Uterus (tissue), 4 donors: Measurements from ENCODE around the gene HLCS. TPM values are rescaled to one million over a fixed set of nuclear protein-coding genes. Genes with fewer than 3 reads are reported as not detected.

Experiments
- DNase-seq, 2 donors: peaks; one replicate each; pipeline ENCODE4 v3.0.0-alpha.2; 2019 to 2020
- H3K27ac ChIP-seq, 2 donors: fragments of 200-600 bp; sonication (generic); 1 replicate in 1 of 2; 2 replicates in 1 of 2; pipeline ENCODE4 v1.5.1; 2016 to 2018
- H3K27me3 ChIP-seq, 2 donors: fragments of 200-600 bp; sonication (generic); one replicate each; pipeline ENCODE4 v1.5.1; 2018 to 2019; ENCODE audit warnings: control low read depth in 1 of 2
- H3K36me3 ChIP-seq, 2 donors: fragments of 200-600 bp; sonication (generic); one replicate each; pipeline ENCODE4 v1.5.1; 2019; ENCODE audit warnings: control low read depth in 1 of 2
- H3K4me1 ChIP-seq, 2 donors: fragments of 200-600 bp; sonication (generic); one replicate each; pipeline ENCODE4 v1.5.1; 2018 to 2019; ENCODE audit warnings: control low read depth in 1 of 2
- H3K4me3 ChIP-seq, 2 donors: fragments of 200-600 bp; sonication (generic); 1 replicate in 1 of 2; 2 replicates in 1 of 2; pipeline ENCODE4 v1.5.1; 2018 to 2019; ENCODE audit warnings: mild to moderate bottlenecking in 1 of 2
- H3K9me3 ChIP-seq, 2 donors: fragments of 200-600 bp; sonication (generic); one replicate each; pipeline ENCODE4 v1.5.1; 2019; ENCODE audit warnings: control low read depth in 1 of 2
- POLR2A ChIP-seq, 2 donors: fragments of 450-650 bp; IDR thresholded peaks; one replicate each; pipeline ENCODE4 v1.6.1; 2016; ENCODE audit warnings: antibody characterized with exemption in 2 of 2, mild to moderate bottlenecking in 1 of 2, moderate library complexity in 1 of 2
- intact Hi-C: fragments of 100-400 bp; cut with DNase I; formaldehyde crosslinking; loops from one replicate; pipeline ENCODE4 v1.15.1; 2023; ENCODE audit warnings: low total_unique reads
- total RNA-seq, 4 donors: library from RNA; depleted of rRNA in 3 of 4; stranded (reverse); fragments of >200 nt in 3 of 4; gene quantifications; one replicate each; pipeline versions ENCODE4 v1.1.0 to v1.2.4, GENCODE V29; 2014 to 2023
- TF ChIP-seq, protein P1 (sequence below), 4 experiments: fragments of 200-600 bp in 2 of 4; fragments of 450-650 bp in 2 of 4; sonication (generic) in 2 of 4; IDR thresholded peaks; one replicate each; pipeline ENCODE4 v1.5.1; 2016 to 2019; ENCODE audit warnings: antibody characterized with exemption in 4 of 4, mild to moderate bottlenecking in 2 of 4, moderate library complexity in 1 of 4
- donor health status: DM: yes; HTN: yes; CAD: no.

HLCS gene
- total RNA-seq, 4 donors from 2014 or later = 3.8 to 31.4 (median 15.4) TPM

DNA sequence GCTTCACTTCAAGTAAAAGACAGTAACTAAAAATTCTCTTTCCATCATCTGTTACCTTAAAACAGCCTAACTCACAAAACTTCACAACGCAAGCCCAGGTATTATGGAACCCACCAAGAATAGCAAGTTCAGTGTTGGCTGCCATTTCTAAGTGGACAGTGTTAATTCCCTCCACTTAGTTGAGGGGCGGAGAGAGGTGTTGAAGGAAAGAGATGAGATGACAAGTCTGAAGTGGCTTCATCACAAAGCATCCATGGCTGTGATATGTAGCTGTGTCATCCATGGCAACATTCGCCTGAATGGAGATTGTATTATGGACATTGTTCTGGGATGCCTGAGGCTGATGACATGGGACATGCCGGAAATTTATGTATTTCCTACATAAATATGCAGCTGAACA, 165.7 kb downstream of the HLCS start:
- intact Hi-C loops = no loop called here
- no peaks in the 10 kb centered on the region for H3K27me3 ChIP-seq

DNA sequence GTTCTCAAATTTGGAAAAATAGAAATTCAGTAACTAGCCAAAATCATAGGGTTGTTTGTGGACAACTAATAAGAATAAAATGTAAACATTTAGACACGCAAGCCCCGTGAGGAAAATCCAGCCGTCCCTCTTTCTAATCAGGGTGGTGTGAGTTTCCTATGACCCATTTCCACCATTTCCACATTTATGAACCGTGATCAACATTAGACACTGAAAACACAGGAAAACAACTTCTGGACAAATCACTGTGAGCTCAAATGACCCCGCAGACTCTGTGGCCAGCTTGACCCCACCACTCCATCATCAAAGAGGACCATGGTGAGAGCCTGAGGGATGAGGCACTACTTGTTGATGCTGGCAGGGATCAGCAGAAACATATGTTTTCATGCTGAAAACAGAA, 166.6 kb downstream of the HLCS start:
- Histone ChIP-seq H3K36me3 (no peaks in the 10 kb centered on the region), H3K4me1 (no peaks in the 10 kb centered on the region), H3K27ac (no peak overlapping the region), H3K4me3 (no peak overlapping the region), H3K9me3 (peaks cover 0 to 5% of the 10 kb centered on the region in 2 donors), H3K27me3 (no peaks in the 10 kb centered on the region)
- DNase-seq = no peak
- TF ChIP-seq, protein P1, sequence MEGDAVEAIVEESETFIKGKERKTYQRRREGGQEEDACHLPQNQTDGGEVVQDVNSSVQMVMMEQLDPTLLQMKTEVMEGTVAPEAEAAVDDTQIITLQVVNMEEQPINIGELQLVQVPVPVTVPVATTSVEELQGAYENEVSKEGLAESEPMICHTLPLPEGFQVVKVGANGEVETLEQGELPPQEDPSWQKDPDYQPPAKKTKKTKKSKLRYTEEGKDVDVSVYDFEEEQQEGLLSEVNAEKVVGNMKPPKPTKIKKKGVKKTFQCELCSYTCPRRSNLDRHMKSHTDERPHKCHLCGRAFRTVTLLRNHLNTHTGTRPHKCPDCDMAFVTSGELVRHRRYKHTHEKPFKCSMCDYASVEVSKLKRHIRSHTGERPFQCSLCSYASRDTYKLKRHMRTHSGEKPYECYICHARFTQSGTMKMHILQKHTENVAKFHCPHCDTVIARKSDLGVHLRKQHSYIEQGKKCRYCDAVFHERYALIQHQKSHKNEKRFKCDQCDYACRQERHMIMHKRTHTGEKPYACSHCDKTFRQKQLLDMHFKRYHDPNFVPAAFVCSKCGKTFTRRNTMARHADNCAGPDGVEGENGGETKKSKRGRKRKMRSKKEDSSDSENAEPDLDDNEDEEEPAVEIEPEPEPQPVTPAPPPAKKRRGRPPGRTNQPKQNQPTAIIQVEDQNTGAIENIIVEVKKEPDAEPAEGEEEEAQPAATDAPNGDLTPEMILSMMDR (IDR thresholded peaks at IDR 0.05) = no peak
- intact Hi-C loops = no loop called here

More for the DNA sequence above, 165.7 kb downstream of the HLCS start:
- DNase-seq = no peak
- TF ChIP-seq, protein P1 (IDR thresholded peaks at IDR 0.05) = no peak
- no peak for TF ChIP-seq POLR2A (IDR thresholded peaks at IDR 0.05)
- Histone ChIP-seq H3K27ac (no peak overlapping the region), H3K4me3 (no peak overlapping the region), H3K4me1 (no peaks in the 10 kb centered on the region), H3K9me3 (peaks cover 0 to 5% of the 10 kb centered on the region in 2 donors), H3K36me3 (no peaks in the 10 kb centered on the region)

DNA sequence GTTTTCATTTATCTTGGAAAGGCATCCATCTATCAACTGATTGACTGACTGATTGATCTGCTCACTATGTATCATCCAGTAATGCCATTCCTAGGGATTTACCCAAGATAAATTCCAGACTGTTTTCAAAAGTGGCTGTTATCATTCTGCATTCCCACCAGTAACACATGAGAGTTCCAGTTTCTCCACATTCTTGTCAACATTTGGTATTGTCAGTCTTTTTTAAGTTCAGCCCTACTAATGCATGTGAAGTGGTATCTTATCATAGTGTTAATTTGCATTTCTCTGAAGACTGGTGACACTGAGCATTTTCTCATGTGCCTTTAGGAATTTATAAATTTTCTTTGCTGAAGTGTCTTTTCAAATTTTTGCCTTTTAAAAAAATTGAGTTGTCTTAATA, 168.0 kb downstream of the HLCS start:
- H3K36me3 ChIP-seq = no peaks in the 10 kb centered on the region
- H3K4me3 ChIP-seq = no peak overlapping the region
- no peaks in the 10 kb centered on the region for H3K27me3 ChIP-seq
- TF ChIP-seq POLR2A (IDR thresholded peaks at IDR 0.05) = no peak
- TF ChIP-seq, protein P1 (IDR thresholded peaks at IDR 0.05) = no peak
- H3K4me1 ChIP-seq = no peaks in the 10 kb centered on the region
- intact Hi-C loops = no loop called here
- no peak for DNase-seq
- peaks cover 0 to 5% of the 10 kb centered on the region in 2 donors for H3K9me3 ChIP-seq
- no peak overlapping the region for H3K27ac ChIP-seq

GRCh38 chr21:36796070-36796469, 170.4 kb downstream of the HLCS start:
- Histone ChIP-seq H3K4me3 (no peak overlapping the region), H3K4me1 (no peaks in the 10 kb centered on the region), H3K9me3 (peaks cover 0 to 5% of the 10 kb centered on the region in 2 donors), H3K27ac (no peak overlapping the region), H3K36me3 (no peaks in the 10 kb centered on the region), H3K27me3 (no peaks in the 10 kb centered on the region)
- TF ChIP-seq POLR2A (IDR thresholded peaks at IDR 0.05) = no peak
- TF ChIP-seq, protein P1 (IDR thresholded peaks at IDR 0.05) = no peak
- intact Hi-C loops = no loop called here
- DNase-seq = no peak

GRCh38 chr21:36792505-36792967, 173.9 kb downstream of the HLCS start:
- Histone ChIP-seq H3K27me3 (no peaks in the 10 kb centered on the region), H3K36me3 (no peaks in the 10 kb centered on the region), H3K4me1 (no peaks in the 10 kb centered on the region), H3K27ac (no peak overlapping the region), H3K9me3 (no peaks in the 10 kb centered on the region), H3K4me3 (no peak overlapping the region)
- intact Hi-C loops = no loop called here
- DNase-seq = no peak
- TF ChIP-seq POLR2A (IDR thresholded peaks at IDR 0.05) = no peak
- TF ChIP-seq, protein P1 (IDR thresholded peaks at IDR 0.05) = no peak
